SU-DHL-6 (cell line): ENCODE measurements around the gene SLC43A3.

ENCODE experiments used
- H2AFZ ChIP-seq: fragments of 200-600 bp; sonication (generic); 2 replicates; pipeline ENCODE4 v1.6.1; 2014; ENCODE audit warnings: low read depth, mild to moderate bottlenecking, moderate library complexity, mixed read lengths, antibody characterized with exemption, low read length; ENCODE audit not compliant: severe bottlenecking
- H3F3A ChIP-seq: fragments of 200-600 bp; shearing (Covaris generic); 2 replicates; pipeline ENCODE4 v1.6.0; 2016; ENCODE audit warnings: antibody characterized with exemption, mild to moderate bottlenecking; ENCODE audit not compliant: insufficient read depth
- H3K27ac ChIP-seq: fragments of 200-600 bp; sonication (generic); 2 replicates; pipeline ENCODE4 v1.5.1; 2016; ENCODE audit warnings: low read depth, mild to moderate bottlenecking, low read length, moderate library complexity, mixed read lengths
- H3K27me3 ChIP-seq: fragments of 200-600 bp; sonication (generic), shearing (Covaris generic); 2 replicates; pipeline ENCODE4 v1.6.0; 2014; ENCODE audit warnings: mild to moderate bottlenecking, low read length
- H3K36me3 ChIP-seq: fragments of 200-600 bp; sonication (generic); 2 replicates; pipeline ENCODE4 v1.6.1; 2014; ENCODE audit warnings: mild to moderate bottlenecking, low read length, mixed read lengths
- H3K4me2 ChIP-seq: fragments of 300-600, 200-600 bp; shearing (Covaris generic), sonication (generic); 2 replicates; pipeline ENCODE4 v1.6.0; 2014; ENCODE audit warnings: low read length, low read depth, mild to moderate bottlenecking; ENCODE audit not compliant: poor library complexity, severe bottlenecking
- H3K4me3 ChIP-seq: fragments of 200-600 bp; sonication (generic); 2 replicates; pipeline ENCODE4 v1.5.1; 2014; ENCODE audit warnings: antibody characterized with exemption, low read length, mild to moderate bottlenecking, mixed read lengths; ENCODE audit not compliant: insufficient read depth, poor library complexity, severe bottlenecking
- H3K79me2 ChIP-seq: fragments of 200-600 bp; sonication (generic); 2 replicates; pipeline ENCODE4 v1.6.1; 2014; ENCODE audit warnings: mild to moderate bottlenecking, low read length, moderate library complexity; ENCODE audit not compliant: insufficient read depth
- H3K9ac ChIP-seq: fragments of 200-600 bp; sonication (generic); 2 replicates; pipeline ENCODE4 v1.7.0; 2014; ENCODE audit warnings: mild to moderate bottlenecking, low read length
- H3K9me2 ChIP-seq: fragments of 200-600 bp; sonication (generic); replicated peaks from 2 replicates; pipeline ENCODE4 v1.6.1; 2014; ENCODE audit warnings: low read length; ENCODE audit not compliant: insufficient read depth
- H3K9me3 ChIP-seq: fragments of 200-600 bp; sonication (generic); 2 replicates; pipeline ENCODE4 v1.6.1; 2014; ENCODE audit warnings: low read length, mixed read lengths; ENCODE audit not compliant: insufficient read depth
- H4K20me1 ChIP-seq: fragments of 200-600 bp; sonication (generic); 2 replicates; pipeline ENCODE4 v1.6.1; 2014; ENCODE audit warnings: low read depth, mild to moderate bottlenecking, antibody characterized with exemption, low read length, moderate library complexity, mixed read lengths
- CTCF ChIP-seq: fragments of 200-600 bp; sonication (generic); IDR thresholded peaks from one replicate; pipeline ENCODE4 v1.5.1; 2017; ENCODE audit warnings: antibody characterized with exemption, mild to moderate bottlenecking, low read length, moderate library complexity; ENCODE audit not compliant: insufficient read depth, poor library complexity, severe bottlenecking
- EZH2phosphoT487 ChIP-seq: fragments of 200-600 bp; sonication (generic), shearing (Covaris generic); conservative IDR thresholded peaks from 2 replicates; pipeline ENCODE4 v1.6.1; 2018; ENCODE audit warnings: mild to moderate bottlenecking, antibody characterized with exemption, low read length, moderate library complexity, mixed read lengths

The SLC43A3 gene

GRCh38 chr11:57379732-57380131 lies 47.2 kb downstream of the SLC43A3 start:
- Histone ChIP-seq H3K27me3 (no peaks in the 10 kb centered on the region), H3F3A (no peaks in the 10 kb centered on the region), H3K36me3 (no peaks in the 10 kb centered on the region), H3K4me3 (no peak overlapping the region), H3K9ac (no peak overlapping the region), H2AFZ (no peak overlapping the region), H3K9me3 (no peaks in the 10 kb centered on the region), H3K27ac (no peak overlapping the region), H3K9me2 (no peaks in the 10 kb centered on the region), H4K20me1 (no peaks in the 10 kb centered on the region), H3K79me2 (no peaks in the 10 kb centered on the region), H3K4me2 (no peak overlapping the region)
- TF ChIP-seq EZH2phosphoT487 (no peak), CTCF (no peak)

- Histone ChIP-seq H3K9ac (no peak overlapping the region), H3K79me2 (no peaks in the 10 kb centered on the region), H3K4me2 (no peak overlapping the region), H3K27ac (no peak overlapping the region), H3K27me3 (no peaks in the 10 kb centered on the region), H3K36me3 (no peaks in the 10 kb centered on the region), H3K4me3 (no peak overlapping the region), H3F3A (no peaks in the 10 kb centered on the region), H4K20me1 (no peaks in the 10 kb centered on the region), H2AFZ (no peak overlapping the region), H3K9me2 (no peaks in the 10 kb centered on the region), H3K9me3 (no peaks in the 10 kb centered on the region)
- TF ChIP-seq CTCF: no peak
- TF ChIP-seq EZH2phosphoT487: no peak
These were observed 48.7 kb downstream of the SLC43A3 start for GRCh38 chr11:57378186-57378585.

- no peak overlapping the region for H3K4me2 ChIP-seq
- TF ChIP-seq EZH2phosphoT487 (no peak), CTCF (no peak)
- H3K27me3 ChIP-seq: no peaks in the 10 kb centered on the region
- H2AFZ ChIP-seq: no peak overlapping the region
- H3K9me3 ChIP-seq: no peaks in the 10 kb centered on the region
- no peak overlapping the region for H3K4me3 ChIP-seq
- no peaks in the 10 kb centered on the region for H3K9me2 ChIP-seq
- no peaks in the 10 kb centered on the region for H3K36me3 ChIP-seq
- H3K27ac ChIP-seq: no peak overlapping the region
- H3K79me2 ChIP-seq: no peaks in the 10 kb centered on the region
- H4K20me1 ChIP-seq: no peaks in the 10 kb centered on the region
- H3K9ac ChIP-seq: no peak overlapping the region
- H3F3A ChIP-seq: no peaks in the 10 kb centered on the region
These were observed 49.8 kb downstream of the SLC43A3 start for GRCh38 chr11:57377107-57377506.
